ENCODE results near the gene FOXL2NB.

The FOXL2NB gene

DNA sequence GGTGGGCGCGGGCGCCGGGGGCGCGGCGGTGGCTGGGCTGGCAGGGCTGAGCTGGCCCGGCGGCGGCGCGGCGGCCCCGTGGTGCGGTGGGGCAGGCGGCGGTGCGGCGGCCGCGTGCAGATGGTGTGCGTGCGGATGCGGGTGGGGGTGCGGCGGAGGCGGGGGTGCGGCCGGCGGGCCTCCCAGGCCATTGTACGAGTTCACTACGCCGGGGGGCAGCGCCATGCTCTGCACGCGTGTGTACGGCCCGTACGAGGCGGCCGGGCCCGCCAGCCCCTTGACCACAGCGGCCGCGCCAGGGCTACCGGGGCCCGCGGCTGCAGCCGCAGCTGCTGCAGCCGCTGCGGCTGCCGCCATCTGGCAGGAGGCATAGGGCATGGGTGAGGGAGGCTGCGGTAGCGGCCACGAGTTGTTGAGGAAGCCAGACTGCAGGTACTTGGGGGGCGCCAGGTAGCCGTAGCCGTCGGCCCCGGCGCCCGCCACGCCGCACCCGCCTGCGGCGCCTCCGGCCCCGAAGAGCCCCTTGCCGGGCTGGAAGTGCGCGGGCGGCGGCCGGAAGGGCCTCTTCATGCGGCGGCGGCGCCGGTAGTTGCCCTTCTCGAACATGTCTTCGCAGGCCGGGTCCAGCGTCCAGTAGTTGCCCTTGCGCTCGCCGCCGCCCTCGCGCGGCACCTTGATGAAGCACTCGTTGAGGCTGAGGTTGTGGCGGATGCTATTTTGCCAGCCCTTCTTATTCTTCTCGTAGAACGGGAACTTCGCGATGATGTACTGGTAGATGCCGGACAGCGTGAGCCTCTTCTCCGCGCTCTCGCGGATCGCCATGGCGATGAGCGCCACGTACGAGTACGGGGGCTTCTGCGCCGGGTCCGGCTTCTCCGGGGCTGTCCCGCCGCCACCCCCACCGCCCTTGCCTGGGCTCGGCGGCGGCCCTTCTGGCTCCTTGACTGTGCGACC, 1.0 kb upstream of the FOXL2NB start:
- DNase-seq (ENCODE audit: low read depth) = no peak

DNA sequence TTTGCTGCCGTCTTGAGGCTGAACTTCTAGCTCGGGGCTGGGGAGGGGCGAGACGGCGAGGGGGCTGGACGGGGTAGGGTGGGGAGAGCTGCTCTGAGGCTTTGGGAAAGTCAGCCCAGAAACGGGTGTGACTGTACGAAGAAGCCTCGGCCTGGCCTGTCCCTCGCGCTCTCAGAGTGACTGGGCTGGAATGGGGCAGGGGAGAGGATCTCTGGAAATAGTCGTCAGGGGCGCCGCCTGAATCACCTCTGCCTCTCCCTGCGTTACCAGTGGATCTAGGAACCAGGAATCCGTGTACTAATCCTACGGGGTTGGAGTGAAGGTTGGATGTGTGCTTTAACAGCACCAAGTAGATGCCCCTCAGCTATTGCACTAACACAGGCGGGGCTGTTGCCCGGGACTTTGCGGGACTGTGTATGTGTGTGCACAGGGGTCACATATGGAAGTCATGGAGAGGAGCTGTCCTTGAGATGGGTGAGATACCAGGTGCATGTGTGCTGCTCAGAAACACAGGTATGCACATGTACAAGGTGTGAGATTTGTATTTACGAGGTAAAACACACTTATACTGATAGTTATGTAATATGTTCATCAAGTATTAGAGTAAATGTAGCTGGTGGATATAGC, 591 bp downstream of the FOXL2NB start:
- DNase-seq (ENCODE audit: low read depth) = no peak

DNA sequence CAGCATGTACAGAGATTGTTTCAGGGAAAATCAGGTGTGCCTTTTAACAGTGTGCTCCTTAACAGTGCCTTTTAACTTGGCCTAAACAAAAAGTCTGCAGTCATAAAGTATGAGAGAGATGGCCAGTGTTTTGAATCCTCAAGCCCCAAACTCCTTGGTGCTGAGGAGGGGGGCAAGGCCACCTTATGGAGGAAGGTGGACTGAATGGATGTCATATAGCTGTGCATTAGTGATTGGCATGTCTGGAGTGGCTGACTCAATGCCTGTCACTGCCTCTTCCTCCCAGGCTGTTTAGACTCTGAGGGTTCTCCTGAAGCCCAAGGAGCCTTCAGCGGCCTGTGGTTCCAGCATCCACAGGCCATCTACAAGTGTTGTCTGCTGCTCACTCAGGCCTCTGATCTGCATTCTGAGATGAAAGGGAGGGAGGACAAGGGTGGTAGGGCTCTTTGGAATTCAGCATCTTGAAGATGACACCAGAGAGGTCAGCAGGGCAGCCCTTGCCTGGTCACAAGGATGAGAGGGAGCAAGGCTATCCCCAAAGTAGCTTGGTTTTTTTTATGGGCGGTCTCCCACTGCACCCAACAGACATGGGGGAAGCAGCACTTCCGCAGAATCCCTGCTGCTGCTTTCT, 1.5 kb downstream of the FOXL2NB start:
- no peak for DNase-seq (ENCODE audit: low read depth)

DNA sequence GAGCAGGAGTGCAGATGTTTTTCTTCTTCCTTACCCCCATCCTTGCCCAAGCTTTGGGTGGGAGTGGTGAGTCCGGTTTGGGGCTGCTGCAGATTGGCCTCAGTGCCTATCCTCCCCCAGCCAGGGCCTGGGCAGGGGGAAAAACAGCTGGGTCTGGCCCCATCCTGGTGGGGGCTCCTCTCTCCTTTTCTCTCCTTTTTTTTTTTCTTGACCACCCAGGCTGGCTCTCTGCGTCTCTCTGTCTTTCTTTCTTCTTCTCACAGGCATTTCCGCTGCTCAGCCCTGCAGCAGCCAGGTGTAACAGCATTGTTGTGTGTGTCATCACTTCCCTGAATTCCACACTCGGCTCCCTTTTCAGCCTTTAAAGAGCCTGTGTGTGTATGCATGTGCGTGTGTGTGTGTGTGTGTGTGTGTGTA, 2.0 kb downstream of the FOXL2NB start:
- no peak for DNase-seq (ENCODE audit: low read depth)

DNA sequence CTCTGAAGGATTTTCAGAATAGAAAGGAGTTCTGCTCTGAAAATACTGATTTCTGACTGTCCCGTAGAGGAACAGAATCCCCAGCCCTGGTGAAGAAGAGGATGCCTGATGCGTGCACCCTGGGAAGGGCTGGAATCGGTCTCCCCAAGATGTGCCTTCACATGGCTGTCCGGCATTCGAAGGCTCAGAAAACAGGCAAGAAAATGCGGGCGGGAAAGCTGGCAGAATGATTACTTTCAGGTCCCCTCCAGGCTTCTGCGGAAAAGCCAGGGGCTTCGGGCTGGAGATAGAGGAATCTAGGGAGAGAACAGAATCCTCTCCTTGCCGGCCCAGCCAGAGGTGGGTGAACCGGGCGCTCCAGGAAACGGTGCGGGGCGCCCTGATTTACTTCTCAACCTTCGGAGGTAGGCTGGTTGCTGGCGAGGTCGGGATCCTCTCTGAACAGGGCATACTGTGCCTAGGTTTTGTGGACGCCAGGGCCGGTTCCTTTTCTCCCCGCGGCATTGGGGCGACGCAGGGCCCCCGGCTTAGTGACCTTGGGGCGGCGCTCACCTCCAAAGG, 2.5 kb downstream of the FOXL2NB start:
- DNase-seq (ENCODE audit: low read depth) = no peak

DNA sequence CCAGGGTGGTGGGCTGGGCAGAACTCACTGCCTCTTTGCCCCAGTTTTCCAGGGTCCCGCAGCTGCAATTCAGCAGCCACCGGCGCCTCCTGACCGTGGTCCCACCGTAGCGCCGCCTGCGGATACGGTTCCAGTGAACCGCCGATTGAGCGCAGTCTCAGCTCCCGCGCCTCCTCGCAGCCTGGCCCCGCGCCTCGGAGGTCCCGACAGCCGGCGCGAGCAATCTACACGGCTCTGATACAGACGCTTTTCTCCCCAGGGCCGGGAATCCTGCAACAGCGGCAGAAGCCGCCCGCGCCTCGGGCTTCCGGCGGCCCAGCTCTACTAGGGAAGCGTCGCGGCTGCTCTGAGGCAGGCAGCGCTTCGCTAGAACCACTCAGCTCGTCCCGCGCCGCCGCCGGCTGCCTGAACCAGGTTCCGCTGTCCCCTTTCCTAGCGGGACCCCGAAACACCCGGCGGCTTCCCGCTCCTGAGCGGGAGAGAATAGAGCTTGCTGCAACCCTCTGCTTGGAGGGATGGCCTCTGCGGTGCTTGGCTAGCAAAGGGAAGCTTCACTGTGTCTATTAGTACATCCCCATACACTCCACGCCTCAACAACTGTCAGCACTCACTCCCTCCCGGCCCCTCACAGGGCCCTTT, 3.1 kb downstream of the FOXL2NB start:
- no peak for DNase-seq (ENCODE audit: low read depth)

DNA sequence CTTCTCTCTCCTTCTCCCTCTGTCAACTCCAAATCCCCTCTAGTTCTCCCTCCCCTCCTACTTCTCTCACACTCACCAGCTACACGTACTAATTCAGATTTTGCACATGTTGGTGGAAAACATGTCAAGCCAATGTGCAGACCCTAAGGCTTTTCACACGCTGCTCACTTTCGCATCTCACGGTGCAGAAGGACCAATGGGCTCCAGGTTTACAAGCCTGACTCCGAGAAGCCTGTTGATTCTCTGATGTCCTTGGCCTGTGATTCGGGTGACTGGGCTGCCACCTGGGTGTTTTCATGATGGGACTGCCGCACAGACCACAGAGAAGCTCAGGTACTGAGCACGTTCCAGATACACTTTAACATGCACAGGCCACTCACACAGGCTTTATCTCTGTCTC, 3.7 kb downstream of the FOXL2NB start:
- no peak for DNase-seq (ENCODE audit: low read depth)

DNA sequence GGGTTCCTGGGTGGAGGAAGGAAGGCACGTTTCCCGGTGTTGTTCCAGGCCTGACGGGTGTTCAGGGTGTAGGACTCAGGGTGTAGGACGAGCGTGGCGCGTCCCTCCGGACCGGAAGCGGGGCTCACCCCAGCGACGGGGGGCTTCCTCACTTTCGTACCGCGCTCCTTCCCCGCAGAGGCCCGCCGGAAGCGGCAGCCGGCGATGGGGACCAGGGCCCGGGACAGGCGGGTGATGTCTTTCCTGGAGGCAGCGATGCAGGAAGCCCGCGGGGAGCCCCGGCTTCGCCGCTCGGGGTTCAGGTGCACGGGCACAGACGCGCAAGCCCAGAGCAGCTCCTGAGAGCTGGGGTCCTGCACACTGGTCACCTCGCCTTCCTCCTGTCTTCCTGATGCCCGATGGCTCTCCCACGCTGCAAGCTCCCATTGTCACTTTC, 13.4 kb downstream of the FOXL2NB start:
- DNase-seq (ENCODE audit: low read depth) = no peak

DNA sequence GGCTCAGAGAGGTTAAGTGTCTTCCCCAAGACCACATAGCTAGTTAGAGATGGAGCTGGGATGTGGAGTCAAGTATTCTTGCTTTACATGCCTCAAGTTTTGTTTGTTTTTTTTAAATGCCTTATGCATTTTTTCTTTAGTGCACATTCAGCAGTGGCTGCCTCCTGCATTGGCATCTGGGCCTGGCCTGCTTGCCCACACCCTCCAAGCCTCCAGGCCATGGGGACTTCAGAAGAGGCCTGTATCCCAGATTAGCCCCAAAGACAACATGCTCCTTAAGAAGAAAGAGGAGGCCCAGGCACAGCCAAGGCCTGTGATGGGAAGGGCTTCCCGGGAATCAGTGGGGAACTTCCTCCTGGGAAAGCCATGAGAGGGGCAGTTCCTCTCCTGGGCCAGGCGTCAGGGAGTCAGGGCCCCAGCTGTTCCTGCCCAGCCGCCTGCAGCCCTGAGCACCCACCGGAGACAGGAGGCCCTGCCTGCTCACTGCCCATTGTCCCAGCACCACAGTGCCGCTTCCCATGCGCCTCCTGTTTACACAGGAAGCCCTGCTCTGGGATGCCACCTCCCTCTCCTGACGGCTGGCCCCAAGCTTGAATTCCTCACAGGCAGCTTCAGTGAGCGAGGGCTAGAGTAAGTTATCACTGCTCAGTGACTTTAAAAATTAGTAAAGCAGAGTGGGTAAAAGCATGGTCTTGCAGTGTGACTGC, 16.0 kb downstream of the FOXL2NB start:
- no peak for DNase-seq (ENCODE audit: low read depth)

DNA sequence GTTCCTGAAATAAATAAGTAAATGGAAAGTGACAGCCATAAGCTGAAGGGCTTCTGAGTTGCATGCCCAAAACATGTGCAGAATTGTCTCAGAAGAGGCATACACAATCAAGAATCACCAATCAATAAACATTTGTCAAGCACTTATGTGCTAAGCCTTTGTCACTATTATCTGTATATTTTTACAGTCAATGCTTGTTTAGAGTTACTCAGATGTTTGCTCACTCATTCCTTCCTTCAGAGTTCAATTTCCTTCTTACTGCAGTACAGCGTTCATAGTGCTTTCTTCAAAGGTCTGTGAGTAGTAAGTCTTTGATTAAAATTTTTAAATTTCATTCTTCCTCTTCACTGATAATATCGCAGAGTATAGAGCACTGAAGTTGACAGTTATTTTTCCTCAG, 17.2 kb downstream of the FOXL2NB start:
- DNase-seq (ENCODE audit: low read depth) = no peak

DNA sequence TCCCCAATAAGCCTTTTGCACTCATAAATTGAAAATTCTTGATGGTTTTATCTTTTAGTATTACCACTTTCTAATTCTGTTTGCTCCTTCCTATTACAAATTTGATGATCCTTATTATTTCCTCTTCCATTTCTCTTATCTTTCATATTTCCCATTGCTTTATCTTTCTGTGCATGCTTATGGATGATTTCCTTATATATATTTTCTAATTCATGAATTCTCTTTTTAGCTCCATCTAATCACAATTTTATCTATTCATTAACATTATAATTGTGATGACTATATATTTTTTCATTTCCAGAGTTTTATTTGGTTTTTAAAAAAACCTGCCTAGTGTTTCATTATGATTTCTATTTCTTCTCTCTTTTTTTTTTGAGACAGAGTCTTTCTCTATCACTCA, 17.9 kb downstream of the FOXL2NB start:
- DNase-seq (ENCODE audit: low read depth) = no peak

DNA sequence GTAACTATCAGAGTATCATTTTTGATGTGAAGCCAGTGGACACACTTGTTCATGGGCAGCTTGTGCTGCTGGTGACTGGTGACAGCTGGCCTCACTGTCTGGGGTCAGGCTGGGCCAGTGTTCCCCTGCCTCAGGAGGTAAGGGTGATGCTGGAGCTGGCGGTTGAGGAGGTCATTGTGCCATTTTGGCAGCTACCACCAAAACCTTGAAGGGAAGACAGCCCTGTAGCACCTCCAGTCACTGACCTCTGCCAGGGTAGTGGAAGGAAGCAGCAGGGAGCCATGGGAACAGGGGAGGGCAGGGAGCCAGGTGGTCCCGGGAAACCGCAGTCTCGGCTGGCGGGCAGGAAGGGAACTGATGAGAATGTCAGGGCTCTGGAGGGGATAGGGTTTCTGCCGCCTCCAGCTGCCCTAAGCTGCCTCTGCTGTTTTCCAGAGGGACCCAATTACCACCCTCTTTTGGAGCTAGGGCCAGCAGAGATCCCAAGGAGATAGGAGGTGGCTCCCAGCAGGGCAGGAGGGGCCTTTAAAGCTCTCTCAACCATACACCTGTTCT, 24.8 kb downstream of the FOXL2NB start:
- DNase-seq (ENCODE audit: low read depth) = no peak

DNA sequence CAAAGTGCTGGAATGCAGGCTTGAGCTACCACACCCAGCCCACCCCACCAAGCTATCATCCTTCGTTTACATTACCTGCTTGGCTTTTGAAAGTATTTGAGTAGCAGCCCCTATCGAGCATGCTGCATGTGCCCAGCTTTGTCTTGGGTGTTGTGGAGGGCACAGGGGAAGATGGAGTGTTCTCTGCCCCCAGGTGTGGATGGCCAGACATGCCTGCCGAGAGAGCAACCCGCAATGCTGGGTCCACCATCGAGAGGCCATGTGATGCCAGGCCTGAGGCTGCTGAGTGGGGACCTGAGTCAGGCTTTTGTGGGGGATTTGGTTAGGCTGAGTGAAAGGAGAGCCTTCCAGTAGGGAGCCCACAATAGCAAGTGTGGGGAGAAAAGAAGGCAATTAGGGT, 25.9 kb downstream of the FOXL2NB start:
- DNase-seq (ENCODE audit: low read depth) = no peak

DNA sequence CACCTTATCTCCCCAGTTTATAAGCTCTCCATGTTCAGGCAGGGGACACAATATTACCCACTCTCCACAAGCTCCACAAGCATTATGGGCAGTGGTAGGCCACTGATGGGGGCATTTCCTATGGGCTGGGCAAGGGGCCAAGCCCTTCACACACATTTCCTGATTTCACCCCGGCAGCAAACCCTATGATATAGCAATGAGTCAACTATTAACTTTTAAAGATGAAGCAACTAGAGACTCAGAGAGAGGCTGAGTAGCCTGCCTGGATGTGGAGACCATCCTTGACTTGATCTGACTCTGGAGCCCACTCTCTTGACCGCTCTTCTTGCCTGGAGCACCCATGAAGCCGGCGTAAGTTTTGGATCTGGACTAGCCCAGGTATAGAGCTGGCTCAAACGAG, 27.4 kb downstream of the FOXL2NB start:
- DNase-seq (ENCODE audit: low read depth) = peak; percentile 51

DNA sequence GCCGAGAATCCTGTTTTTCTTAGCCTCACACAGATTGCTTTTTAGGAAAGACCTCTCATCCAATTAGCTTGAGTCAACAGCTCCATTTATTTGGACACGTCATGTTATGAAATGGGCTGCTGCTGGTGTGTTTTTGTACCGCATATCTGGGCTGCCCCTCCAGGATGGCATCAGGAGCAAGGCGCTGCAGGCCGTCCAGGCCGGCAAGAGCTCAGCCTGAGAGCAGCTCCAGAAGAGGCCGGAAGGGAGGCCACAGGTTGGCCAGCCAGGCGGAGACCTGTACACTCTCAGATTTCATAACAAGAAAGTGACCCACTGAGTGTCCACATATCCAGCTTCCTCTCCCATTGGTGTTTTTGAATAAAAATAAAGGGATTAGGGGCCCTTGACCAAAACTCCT, 28.3 kb downstream of the FOXL2NB start:
- no peak for DNase-seq (ENCODE audit: low read depth)

DNA sequence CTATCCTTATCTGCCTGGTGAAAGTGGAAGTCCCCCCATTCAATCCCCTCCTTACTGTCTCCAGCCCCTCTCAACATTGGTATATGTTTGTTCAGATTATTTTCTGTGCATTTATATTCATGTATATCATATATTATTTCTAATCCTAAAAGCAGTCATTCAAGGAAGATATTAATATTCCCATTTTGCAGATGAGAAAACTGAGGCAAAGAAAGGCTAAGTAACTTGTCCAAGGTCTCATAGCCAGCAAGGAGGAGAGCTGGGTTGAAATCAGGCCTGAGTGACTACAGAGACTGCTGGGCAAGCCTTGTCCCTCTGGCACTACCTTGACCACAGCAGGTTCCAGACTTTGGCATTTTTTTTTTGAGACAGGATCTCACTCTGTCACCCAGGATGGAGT, 29.0 kb downstream of the FOXL2NB start:
- DNase-seq (ENCODE audit: low read depth) = no peak

DNA sequence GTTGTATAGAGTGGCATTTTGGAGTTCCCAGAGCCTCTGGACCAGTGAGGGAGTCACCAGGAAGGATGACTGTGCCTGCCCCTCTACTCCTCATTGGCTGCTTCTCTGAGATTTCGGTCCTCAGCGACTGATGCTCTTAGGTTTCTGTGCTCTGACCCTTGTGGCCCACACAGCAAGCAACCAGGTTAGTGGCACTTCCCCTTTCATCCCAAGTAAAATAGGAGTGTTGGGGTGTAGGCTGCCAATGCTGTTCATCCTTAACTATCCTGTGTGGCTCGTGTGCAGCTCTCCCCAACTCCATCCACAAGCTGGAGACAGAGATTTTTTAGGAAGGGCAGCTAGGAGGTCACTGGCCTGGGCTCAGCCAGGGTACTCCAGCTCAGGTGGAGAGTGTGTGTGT, 37.8 kb downstream of the FOXL2NB start:
- no peak for DNase-seq (ENCODE audit: low read depth)

DNA sequence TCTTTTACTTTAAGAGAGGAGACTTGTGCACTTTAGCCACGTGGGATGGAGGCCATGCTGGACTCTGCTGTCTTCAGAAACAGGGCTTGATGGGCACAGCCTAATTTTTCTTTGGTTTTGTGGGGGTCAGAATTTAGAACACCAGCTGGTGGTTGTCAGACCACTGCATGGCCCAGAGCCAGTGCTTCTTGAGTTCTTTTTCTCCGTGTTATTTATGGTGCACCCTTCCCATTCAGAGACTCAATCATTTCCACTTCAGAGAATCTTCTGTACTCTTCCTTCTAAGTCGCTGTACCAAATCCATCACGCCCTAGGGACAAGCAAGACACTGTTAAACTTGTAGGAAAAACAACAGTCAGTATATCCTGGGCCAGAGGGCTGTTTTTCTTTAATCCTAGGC, 38.9 kb downstream of the FOXL2NB start:
- no peak for DNase-seq (ENCODE audit: low read depth)

DNA sequence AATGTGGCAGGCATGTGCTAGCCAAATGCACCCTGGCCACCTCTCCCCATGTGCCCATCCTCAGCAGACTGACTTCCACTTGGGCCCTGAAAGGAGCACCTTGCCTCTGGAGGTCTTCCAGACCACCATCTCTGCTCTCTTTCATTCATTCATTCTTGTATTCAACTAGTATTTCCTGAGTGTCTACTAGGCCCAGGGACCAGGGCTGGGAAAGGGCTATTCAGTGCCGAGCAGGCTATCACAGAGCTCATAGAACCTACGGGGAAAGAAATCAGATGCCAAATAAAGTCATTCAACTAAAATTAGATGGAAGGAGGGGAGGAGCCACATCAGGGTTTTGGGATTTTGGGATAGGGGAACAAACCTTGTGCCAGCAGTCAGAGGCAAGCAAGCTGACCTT, 40.2 kb downstream of the FOXL2NB start:
- DNase-seq (ENCODE audit: low read depth) = no peak

DNA sequence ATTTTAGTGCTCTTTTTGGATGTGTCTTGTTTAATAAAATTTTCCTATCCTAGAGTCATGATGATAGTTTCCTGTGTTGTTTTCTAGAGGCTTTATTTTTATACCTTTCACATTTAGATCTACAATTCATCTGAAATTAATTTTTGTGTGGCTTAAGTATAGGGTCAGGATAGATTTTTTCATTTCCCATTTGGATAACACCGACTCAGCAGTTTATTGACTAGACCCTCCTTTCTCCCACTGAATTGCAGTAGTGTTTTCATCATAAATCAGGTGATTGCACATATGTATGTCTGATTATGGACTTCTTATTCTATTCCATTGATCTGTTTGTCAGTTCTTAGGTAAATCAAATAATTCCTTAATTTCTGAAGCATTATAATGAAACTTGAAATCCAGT, 48.7 kb downstream of the FOXL2NB start:
- no peak for DNase-seq (ENCODE audit: low read depth)
